Subcutaneous adipose tissue (tissue), 4 donors: Measurements from ENCODE around the gene CFAP299. TPM values are rescaled to one million over a fixed set of nuclear protein-coding genes. Genes with fewer than 3 reads are reported as not detected.

Experiments
- CTCF ChIP-seq: fragments of 450-650 bp; IDR thresholded peaks from one replicate; pipeline ENCODE4 v1.5.1; 2016; ENCODE audit warnings: low read depth, mild to moderate bottlenecking, control low read depth, antibody characterized with exemption, moderate library complexity
- total RNA-seq, 4 donors: library from RNA; depleted of rRNA; stranded (reverse); fragments of >200 nt; gene quantifications; one replicate each; pipeline ENCODE4 v1.1.0, GENCODE V29; 2016

CFAP299 gene
- total RNA-seq, 4 donors from 2014 or later, result not detected

- TF ChIP-seq CTCF, result no peak
These were observed 620.9 kb downstream of the CFAP299 start for GRCh38 chr4:80956421-80956820.

GRCh38 chr4:80963051-80963450, 627.5 kb downstream of the CFAP299 start:
- no peak for TF ChIP-seq CTCF

- TF ChIP-seq CTCF, result no peak
These were observed 631.8 kb downstream of the CFAP299 start for GRCh38 chr4:80967346-80967745.

GRCh38 chr4:80980239-80980638, 644.7 kb downstream of the CFAP299 start:
- TF ChIP-seq CTCF, result no peak

GRCh38 chr4:80986011-80986410, 650.5 kb downstream of the CFAP299 start:
- no peak for TF ChIP-seq CTCF

GRCh38 chr4:80989921-80990544, 654.5 kb downstream of the CFAP299 start:
- TF ChIP-seq CTCF, result no peak

- TF ChIP-seq CTCF, result no peak
These were observed 655.3 kb downstream of the CFAP299 start for GRCh38 chr4:80990851-80991250.
